GM12873 (cell line): ENCODE results near the gene PLK5.

Experiments used
- CTCF ChIP-seq: IDR thresholded peaks from 2 replicates; pipeline ENCODE4 v1.5.1; 2012; ENCODE audit warnings: low read depth, mild to moderate bottlenecking, moderate library complexity, low read length, control low read depth; ENCODE audit not compliant: insufficient read depth; ENCODE audit errors: missing control alignments

The PLK5 gene

DNA sequence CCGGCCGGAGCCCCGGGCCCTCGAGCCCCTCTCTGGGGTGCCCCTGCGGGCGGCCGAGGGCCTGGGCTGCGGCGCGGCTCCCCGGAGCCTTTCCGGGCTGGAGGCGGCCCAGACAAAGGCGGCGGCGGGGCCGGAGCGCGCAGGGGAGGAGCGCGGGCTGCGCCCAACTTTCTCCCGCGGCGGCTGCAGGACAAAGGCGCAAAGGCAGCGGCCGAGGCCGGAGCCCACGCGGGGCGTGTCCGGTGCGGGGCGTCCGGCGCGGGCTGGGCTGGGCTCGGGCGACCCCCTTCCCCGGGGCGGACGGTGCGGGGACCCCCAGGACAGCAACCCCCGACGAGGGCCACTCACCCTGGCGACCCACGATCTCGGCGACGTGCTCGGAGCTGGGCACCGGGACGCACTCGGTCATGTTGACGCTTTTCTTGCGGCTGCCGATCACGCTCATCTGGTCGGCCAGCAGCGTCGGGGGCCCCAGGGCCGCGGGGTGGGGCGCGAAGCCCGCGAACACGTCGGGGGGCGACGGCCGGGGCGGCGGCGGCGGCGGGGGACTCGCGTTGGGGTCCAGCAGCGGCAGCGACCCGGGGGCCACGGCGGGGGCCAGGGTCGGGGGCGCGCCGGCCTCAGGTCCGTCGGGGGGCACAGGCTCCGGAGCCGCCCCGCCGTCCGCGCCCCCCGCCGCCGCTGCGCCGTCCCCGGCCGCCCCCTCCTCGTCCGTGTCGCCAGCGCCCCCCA lies 43.4 kb downstream of the PLK5 start:
- no peak for TF ChIP-seq CTCF

- TF ChIP-seq CTCF = no peak
Observed at GRCh38 chr19:1567848-1568227, 44.0 kb downstream of the PLK5 start.

- no peak for TF ChIP-seq CTCF
Observed at GRCh38 chr19:1568320-1569019, 44.6 kb downstream of the PLK5 start, which contains the start of gene MEX3D. TSS of gene MEX3D (minus strand) at chr19:1568325. CDS start at chr19:1568058, 267 bp downstream.

- TF ChIP-seq CTCF = no peak
Observed at GRCh38 chr19:1569997-1570396, 46.1 kb downstream of the PLK5 start.

DNA sequence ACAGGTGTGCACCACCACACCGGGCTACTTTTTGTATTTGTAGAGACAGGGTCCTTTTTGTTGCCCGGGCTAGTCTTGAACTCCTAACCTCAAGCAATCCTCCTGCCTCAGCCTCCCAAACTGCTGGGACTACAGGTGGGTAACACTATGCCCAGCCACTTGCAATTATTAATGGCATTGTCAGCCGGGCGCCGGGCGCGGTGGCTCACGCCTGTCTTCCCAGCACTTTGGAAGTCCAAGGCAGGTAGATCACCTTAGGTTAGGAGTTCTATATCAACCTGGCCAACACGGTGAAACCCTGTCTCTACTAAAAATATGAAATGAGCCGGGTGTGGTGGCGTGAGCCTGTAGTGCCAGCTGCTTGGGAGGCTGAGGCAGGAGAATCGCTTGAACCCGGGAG lies 47.0 kb downstream of the PLK5 start:
- no peak for TF ChIP-seq CTCF

DNA sequence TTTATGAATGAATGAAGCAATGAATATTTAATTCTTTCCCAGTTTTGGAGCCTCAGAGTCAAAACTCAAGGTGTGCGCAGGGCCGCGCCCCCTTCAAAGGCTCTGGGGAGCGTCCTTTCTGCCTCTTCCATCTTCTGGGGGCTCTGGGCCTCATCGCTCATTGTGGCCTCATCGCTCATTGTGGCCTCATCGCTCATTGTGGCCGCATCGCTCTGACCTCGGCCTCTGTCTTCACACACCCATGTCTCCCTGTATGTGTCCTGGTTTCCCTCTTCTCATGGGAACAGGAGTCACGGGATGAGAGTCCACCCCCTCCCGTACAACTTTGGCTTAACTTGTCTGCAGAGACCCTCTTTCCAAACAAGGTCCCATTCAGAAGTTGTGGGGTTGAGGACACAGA lies 47.5 kb downstream of the PLK5 start:
- TF ChIP-seq CTCF = no peak

GRCh38 chr19:1572795-1573194 lies 48.9 kb downstream of the PLK5 start:
- no peak for TF ChIP-seq CTCF
